ENCODE data around the gene MARVELD1. TPM values are rescaled to one million over a fixed set of nuclear protein-coding genes. Genes with fewer than 3 reads are reported as not detected.
A peak's percentile ranks its signal among the peaks of the same experiment; 100 is the strongest.

The MARVELD1 gene
- total and polyA plus RNA-seq, 10 donors: 3.7 to 24.6 (median 12.9) TPM

DNA sequence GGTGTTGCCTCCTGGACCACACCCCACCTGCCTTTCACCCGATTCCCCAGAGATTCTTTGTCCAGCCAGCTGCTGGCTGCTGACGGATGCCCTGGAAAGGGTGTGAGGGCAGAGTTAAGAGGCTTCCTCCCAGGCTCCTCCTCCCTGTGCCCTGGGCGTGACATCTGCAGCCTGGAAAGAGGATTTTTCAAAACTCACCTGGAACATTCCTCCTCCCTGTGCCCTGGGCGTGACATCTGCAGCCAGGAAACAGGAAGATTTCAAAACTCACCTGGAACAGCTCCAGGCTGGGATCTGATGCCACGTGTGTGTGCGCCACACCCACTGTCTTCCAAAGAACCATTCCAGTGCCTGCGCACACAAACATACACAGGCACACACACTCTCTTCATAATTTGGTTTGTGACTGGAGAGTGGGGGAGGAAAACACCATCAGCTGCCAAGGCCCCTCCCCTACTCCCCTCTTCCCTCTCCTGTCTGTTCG lies 5.2 kb downstream of the MARVELD1 start:
- H3K36me3 ChIP-seq: no peaks in the 10 kb centered on the region
- TF ChIP-seq POLR2A (IDR thresholded peaks at IDR 0.05): no peak
- no peak for TF ChIP-seq CTCF (IDR thresholded peaks at IDR 0.05 in 8 of 11, conservative IDR thresholded peaks at IDR 0.05 in 3 of 11)
- TF ChIP-seq POLR2AphosphoS5 (IDR thresholded peaks at IDR 0.05): no peak
- H3K4me1 ChIP-seq: peaks cover 2 to 55% (median 33%) of the 10 kb centered on the region in 6 donors
- H3K4me3 ChIP-seq: no peak overlapping the region
- H3K27ac ChIP-seq: peak overlapping the region in 2 of 8 donors; percentile 21 to 47
- H3K27me3 ChIP-seq (replicated peaks in 1 of 7): peaks cover 0 to 11% (median 4%) of the 10 kb centered on the region in 7 donors
- intact Hi-C loops (cut with DNase I; ENCODE audit: low total_unique reads): no loop called here
- DNase-seq: peak; percentile 67
- no peaks in the 10 kb centered on the region for H3K9me3 ChIP-seq
- WGBS, 5 donors: 46 to 72% (median 53%) methylated on average over 8 of the region's 8 CpGs

DNA sequence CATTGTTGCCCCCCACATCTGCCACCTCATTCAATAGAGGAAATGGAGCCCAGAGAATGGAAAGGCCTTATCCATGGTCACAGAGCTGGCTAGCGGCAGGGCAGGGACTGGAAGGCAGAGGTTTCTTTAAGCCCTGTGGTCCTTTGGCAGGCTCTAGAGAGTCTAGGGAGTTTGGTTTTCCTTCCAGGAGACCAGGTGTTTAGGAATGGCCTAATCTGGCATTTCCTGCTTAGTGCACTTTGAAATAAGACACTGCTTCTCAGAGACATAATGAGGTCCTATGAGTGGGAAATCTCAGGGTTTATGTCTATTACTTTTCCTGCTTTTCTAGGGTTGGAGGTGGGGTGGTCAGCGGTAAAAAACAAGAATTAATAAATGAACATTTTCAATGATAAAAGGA lies 6.1 kb downstream of the MARVELD1 start:
- Histone ChIP-seq H3K27me3 (replicated peaks in 1 of 7) (peaks cover 0 to 4% (median 0%) of the 10 kb centered on the region in 7 donors), H3K4me3 (no peak overlapping the region), H3K36me3 (no peaks in the 10 kb centered on the region), H3K27ac (no peak overlapping the region), H3K4me1 (peaks cover 2 to 47% (median 26%) of the 10 kb centered on the region in 6 donors), H3K9me3 (no peaks in the 10 kb centered on the region)
- no peak for DNase-seq
- WGBS, 5 donors: 90 to 99% (median 96%) methylated on average over 1 to 2 of the region's 2 CpGs
- intact Hi-C loops (cut with DNase I; ENCODE audit: low total_unique reads): no loop called here
- TF ChIP-seq POLR2AphosphoS5 (IDR thresholded peaks at IDR 0.05) (no peak), POLR2A (IDR thresholded peaks at IDR 0.05) (no peak), CTCF (IDR thresholded peaks at IDR 0.05 in 8 of 11, conservative IDR thresholded peaks at IDR 0.05 in 3 of 11) (no peak)

- intact Hi-C loops (cut with DNase I; ENCODE audit: low total_unique reads): no loop called here
- H3K27ac ChIP-seq: no peak overlapping the region
- H3K4me1 ChIP-seq: peaks cover 0 to 24% (median 14%) of the 10 kb centered on the region in 6 donors
- H3K27me3 ChIP-seq (replicated peaks in 1 of 7): peaks cover 0 to 6% (median 0%) of the 10 kb centered on the region in 7 donors
- DNase-seq: peak; percentile 30
- WGBS, 5 donors: 79 to 88% (median 86%) methylated on average over 12 of the region's 12 CpGs
- no peaks in the 10 kb centered on the region for H3K36me3 ChIP-seq
- H3K9me3 ChIP-seq: no peaks in the 10 kb centered on the region
- TF ChIP-seq POLR2AphosphoS5 (IDR thresholded peaks at IDR 0.05) (no peak), CTCF (IDR thresholded peaks at IDR 0.05 in 8 of 11, conservative IDR thresholded peaks at IDR 0.05 in 3 of 11) (no peak), POLR2A (IDR thresholded peaks at IDR 0.05) (no peak)
- H3K4me3 ChIP-seq: no peak overlapping the region
Observed at GRCh38 chr10:97721871-97722780, 8.6 kb downstream of the MARVELD1 start.

- intact Hi-C loops (cut with DNase I; ENCODE audit: low total_unique reads): no loop called here
- Histone ChIP-seq H3K27ac (no peak overlapping the region), H3K36me3 (no peaks in the 10 kb centered on the region), H3K4me3 (no peak overlapping the region), H3K4me1 (peaks cover 0 to 18% (median 12%) of the 10 kb centered on the region in 6 donors), H3K27me3 (replicated peaks in 1 of 7) (peaks cover 0 to 6% (median 0%) of the 10 kb centered on the region in 7 donors), H3K9me3 (no peaks in the 10 kb centered on the region)
- WGBS, 5 donors: 81 to 88% (median 85%) methylated on average over 3 of the region's 3 CpGs
- TF ChIP-seq POLR2A (IDR thresholded peaks at IDR 0.05) (no peak), POLR2AphosphoS5 (IDR thresholded peaks at IDR 0.05) (no peak), CTCF (IDR thresholded peaks at IDR 0.05 in 8 of 11, conservative IDR thresholded peaks at IDR 0.05 in 3 of 11) (no peak)
- peak; percentile 22 for DNase-seq
Observed at GRCh38 chr10:97723001-97723400, 9.5 kb downstream of the MARVELD1 start.

Data from spleen (tissue), 11 donors.